Suppressor macrophage treated with lipopolysaccharide for 1 hour (primary cell): ENCODE data around the gene HDGFL2.
A peak's percentile ranks its signal among the peaks of the same experiment; 100 is the strongest.

Experiments
- DNase-seq, 3 donors: peaks; one replicate each; pipeline ENCODE4 v3.0.0-alpha.2; 2020 to 2022

HDGFL2 gene

DNA sequence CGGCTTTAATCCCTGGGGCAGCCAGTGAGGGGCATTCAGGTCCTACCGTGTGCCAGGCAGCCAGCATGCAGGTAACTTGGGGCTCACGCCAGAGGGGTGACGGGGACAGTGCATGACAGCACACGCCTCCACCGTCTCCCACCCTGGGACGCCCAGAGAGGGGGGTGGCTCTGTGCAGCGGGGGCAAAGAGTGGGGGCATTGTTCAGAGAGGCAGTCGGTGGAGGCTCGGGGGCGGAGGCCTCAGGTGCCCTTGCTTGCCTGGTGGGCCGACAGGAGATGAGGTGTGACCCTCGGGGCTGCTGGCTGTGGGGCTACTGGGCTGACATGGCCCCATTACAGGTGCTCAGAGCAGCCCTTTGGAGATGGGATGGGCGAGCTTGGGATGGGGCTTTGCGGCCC is 27.8 kb downstream of the HDGFL2 start:
- DNase-seq, result no peak

DNA sequence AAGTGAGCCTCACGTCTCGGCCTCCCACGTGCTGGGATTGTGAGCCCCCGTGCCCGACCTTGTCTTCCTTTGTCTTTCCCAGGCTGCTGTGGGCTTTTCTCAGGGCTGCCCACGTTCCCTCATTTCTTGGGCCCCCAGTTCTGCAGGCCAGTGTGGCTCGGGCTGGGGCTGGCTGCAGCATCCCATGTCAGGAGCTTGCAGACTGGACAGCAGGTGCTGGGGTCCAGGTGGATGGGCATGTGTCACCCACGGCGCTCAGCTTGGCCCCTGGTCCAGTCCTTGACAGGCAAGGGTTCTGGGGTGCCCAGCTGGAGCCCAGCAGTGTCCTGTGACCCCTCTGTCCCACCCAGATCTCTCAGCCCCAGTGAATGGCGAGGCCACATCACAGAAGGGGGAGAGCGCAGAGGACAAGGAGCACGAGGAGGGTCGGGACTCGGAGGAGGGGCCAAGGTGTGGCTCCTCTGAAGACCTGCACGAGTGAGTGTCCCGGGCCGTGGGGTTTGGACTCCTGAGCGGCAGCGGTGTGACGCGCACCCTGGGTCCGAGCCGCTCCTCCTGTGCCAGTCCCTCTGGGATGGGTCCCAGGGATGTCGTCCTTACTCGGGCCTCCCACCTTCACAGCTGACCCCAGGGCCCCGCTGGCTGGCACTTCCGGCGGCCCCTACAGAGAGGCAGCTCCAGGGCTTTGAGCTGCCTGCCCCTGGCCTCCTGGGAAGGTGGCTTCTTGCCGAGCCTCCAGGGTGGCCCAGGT is 28.9 kb downstream of the HDGFL2 start:
- DNase-seq, result no peak

DNA sequence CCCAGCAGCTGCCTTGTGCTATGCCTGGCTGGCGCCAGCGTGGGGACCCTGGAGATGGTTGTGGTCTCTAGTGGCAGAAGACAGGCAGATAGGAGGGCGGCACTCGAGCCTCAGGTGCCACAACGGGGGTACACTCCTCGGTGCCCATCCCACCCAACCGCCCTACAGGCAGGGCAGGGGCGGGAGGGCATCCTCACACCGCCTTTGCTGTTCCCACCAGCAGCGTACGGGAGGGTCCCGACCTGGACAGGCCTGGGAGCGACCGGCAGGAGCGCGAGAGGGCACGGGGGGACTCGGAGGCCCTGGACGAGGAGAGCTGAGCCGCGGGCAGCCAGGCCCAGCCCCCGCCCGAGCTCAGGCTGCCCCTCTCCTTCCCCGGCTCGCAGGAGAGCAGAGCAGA is 29.6 kb downstream of the HDGFL2 start:
- no peak for DNase-seq

DNA sequence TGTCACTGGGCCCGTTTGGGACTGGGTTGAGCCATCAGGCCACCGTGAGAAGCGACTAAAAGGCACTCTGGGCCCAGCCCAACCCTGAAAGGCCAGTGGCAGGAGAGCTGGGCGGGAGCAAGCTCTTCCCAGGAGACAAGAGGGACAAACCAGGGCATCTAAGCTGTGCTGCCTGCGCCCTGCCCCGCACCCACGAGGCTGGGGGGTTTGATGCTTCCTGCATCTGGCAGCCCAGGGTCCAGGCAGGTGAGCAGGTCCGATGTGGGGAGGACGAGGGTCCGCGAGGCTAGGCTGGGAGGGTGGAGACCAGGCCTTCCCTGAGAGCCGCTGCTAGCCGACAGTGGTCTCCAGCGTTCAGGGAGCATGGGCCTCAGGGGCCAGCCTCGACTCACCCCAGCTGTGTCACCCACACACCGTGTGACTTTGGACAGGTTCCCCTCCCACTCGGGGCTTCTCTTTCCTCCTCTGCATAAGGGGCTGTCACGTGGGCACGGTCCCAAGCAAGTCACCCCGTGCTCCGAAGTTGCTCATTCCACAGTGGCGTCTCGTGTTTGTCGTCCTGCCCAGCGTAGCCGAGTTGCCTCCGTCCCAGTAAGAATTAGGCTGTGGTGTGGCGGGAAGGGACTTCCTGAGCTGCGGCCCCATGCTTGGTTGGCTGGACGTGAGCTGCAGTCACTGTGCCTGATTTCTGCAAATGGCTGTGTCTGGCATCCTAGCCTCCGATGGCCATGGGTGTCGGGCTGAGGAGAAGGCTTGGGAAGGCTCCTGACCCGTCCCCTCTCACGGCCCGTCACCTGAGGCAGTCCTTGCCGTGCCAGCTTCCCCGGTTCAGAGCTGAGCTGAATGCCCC is 30.4 kb downstream of the HDGFL2 start:
- no peak for DNase-seq

DNA sequence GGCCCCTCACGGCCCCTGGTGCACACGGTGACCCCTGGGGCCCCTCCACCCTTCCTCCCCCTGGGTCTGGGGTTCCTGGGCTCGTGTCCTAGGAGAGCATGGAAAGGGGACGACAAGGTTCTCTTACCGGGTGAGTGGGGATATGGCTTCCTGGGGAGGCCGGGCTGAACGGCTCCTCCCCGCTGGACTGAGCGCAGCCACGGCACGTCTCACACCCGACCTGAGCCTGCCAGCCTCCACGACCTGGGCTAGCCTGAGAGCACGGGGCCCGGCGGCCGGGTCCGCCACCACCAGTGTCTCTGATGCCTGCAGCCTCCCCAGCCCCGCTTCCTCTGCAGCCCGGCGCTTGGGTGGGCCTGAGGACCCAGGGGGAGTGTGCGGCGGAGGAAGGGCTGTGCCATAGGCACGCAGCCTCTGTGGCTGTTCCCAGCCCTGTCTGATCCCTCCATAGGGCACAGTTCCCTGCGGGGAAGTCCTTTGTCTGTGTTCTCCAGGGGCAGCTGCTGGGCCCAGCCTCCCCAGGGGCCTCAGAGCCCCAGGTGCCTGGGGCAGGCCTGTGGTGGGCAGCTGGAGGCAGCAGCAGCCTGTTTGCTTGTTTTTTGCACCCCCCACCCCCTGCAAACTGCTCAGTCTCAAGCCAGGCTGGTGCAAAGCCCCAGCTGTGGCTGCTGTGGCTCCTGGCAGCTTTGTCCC is 31.2 kb downstream of the HDGFL2 start:
- DNase-seq, result no peak

DNA sequence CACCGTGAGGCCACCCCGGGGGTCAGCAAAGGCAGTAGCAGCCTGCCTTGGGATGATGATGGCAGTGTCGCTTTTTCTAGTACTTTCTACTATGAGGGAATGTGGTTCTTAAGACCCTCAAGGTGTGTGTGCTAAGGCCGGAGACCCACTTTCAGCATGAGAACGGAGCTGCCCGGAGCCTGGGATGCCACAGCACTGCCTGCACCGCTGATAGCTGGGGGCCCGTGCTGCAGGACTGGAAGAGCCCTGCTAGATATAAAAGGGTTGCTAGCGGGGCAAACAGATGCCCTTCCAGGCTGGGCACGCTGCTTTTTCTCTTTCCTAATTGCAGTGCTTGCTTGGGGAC is 31.7 kb downstream of the HDGFL2 start:
- DNase-seq, result no peak

DNA sequence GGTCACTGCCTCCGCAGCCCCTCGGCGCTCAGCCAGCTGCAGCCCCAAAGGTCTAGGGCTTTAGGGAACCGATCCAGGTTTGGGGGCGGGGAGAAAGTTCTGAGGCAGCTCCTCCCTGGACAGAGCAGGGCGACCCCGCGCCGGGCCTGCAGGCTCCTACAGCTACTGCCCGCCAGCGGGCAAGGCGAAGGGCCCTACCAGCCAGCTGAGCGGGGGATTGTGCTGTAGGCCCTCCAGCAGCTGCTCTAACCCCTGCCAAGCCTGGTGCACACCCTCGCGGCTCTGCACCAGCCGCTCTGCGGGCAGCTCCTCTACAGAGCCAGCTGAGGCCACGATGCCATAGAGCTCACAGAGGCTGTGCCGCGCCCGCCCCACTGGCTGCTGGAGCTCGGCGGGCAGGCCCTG is 32.2 kb downstream of the HDGFL2 start:
- no peak for DNase-seq

DNA sequence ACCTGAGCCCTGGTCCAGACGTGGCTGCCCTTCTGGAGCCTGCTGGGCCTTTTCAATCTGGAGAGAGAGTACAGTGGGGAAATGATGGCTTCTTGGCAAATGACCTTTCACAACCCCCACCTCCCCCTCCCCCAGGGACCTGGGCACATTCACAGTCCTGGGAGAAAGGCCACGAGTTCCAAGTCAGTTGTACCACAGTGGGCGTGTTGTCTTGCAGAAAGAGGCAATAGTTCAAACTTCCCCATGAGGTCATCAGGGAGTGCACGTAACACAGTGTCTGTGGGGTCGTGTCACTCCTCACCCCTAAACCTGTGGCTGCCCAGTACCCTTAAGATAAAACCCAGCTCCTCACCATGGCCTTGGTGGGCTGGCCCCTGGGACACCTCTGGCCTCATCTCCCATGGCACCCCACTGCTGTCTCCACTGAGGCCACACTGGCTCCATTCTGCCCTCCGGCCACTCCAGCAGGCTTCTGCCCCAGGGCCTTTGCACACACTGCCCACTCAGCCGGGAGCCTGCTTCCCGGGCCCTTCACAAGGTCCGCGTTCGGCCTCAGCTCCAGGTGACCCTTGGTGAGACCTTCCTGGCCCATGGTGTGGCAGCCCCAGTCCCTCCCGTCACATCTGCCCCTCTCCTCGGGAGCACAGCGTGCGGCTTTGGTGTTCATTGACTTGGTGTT is 32.9 kb downstream of the HDGFL2 start:
- peak; percentile 87 to 91 (median 89) for DNase-seq

DNA sequence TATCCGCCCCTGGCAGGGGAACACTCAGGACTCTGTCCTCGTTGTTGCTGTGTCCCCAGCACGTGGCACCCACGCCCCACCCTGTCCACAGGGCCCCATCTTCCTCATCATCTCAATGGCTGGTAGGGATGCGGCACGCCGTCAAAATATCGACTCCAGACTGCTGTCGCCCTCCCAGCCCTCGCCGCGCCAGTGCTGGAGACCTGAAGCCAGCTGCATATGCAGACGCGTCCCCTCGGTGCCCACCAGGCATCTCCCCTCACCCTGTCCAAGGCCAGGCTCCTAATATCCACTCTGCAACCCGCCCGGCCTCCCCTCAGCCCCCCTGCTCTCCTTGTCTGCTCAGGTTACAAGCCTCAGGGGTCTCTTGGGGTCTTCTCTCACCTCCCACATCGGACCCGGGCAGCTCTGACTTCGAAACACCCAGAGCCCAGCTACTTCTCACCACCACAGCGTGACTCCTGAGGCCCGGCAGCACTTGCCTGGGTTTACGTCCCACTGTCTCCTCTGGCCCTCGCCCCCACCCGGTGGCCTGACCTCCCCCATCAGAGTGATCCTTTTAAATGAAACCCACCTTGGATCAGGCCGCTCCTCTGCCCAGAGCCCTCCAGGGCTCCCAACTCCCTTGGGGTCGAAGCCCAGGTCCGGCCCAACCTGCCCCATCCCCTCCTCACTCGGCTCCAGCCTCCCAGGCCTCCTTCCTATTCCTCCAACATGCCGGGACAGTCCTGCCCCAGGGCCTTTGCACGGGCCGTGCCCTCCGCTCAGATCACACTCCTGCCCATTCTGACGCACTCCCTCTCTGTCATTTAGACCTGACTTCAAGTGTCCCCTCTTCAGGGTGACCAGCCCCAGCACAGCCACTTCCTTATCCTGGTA is 33.7 kb downstream of the HDGFL2 start:
- no peak for DNase-seq

DNA sequence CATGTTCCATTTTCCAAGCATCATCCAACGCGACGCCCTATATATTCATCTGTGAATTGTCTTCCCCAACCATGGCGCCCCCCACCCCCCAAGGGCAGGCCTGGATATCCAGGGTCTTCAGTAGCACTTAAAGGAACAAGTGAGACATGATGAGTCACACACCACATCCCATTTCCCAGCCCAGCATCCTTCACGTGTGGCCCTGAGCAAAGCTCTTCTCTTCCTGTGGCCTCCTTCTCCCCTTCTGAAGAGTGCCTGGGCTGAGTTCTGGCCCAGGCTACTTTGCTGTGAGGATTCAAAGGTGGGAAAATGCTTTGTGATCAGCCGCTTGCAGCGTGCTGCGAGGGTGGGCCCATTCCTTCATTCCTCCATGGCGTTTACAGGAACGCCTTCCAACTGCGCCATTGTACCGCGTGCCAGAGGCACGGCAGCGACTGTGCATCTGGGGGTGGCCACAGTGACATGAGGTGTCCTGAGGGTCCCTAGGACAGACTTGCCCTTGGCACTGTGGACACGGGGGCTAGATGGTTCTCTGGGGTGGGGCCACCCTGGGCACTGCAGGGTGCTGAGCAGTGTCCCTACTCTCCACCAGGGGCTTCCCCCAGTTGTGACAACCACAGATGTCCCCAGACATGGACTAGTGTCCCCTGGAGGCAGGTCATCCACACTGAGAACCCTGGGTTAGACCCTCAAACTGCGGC is 34.5 kb downstream of the HDGFL2 start:
- peak; percentile 58 to 62 (median 61) for DNase-seq

DNA sequence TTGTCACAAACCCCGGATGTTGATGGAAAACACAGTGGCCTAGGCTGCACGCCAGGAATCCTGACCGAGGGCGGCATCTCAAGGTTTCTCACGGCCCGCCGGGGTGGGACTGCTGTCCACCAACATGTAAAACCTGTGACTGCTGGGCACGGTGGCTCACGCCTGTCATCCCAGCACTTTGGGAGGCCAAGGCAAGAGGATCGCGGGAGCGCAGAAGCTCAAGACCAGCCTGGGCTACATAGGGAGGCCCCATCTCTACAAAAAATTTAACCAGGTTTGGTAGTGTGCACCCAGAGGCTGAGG is 35.0 kb downstream of the HDGFL2 start:
- no peak for DNase-seq

DNA sequence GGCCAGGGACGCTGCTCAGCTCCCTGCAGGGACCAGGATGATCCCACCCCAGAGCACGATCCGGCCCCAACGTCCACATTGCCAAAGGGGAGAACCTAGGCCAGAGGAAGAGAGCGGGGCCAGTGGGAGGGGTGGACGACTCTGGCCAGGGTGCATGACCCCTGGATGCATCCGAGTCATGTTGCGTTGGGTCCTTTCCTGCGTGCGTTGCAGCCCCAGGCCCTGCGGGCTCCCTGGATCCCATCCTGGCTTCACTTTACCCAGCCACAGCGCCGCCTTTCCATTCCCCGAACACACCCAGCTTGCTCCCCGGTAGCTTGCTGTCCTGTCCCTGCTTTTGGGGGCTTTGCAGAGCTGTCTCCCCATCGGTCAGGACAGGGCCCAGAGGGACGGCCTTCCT is 35.7 kb downstream of the HDGFL2 start:
- no peak for DNase-seq

DNA sequence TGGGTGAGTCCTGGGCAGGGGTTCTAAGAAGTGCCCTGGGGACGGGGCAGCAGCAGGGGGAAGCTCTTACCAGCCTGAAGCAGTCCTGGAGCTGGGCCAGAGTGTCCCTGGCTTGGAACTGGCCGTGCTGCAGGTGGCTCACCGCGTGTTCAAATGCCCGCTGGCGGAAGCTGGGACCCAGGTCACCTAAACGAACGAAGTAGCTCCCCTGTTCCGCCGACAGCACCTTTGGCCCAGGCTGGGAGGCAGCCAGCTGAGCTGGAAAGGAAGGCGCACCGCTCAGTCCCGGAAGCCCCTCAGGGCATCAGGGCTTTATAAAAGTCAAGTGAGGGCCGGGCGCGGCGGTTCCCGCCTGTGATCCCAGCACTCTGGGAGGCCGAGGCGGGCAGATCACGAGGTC is 36.6 kb downstream of the HDGFL2 start:
- no peak for DNase-seq

DNA sequence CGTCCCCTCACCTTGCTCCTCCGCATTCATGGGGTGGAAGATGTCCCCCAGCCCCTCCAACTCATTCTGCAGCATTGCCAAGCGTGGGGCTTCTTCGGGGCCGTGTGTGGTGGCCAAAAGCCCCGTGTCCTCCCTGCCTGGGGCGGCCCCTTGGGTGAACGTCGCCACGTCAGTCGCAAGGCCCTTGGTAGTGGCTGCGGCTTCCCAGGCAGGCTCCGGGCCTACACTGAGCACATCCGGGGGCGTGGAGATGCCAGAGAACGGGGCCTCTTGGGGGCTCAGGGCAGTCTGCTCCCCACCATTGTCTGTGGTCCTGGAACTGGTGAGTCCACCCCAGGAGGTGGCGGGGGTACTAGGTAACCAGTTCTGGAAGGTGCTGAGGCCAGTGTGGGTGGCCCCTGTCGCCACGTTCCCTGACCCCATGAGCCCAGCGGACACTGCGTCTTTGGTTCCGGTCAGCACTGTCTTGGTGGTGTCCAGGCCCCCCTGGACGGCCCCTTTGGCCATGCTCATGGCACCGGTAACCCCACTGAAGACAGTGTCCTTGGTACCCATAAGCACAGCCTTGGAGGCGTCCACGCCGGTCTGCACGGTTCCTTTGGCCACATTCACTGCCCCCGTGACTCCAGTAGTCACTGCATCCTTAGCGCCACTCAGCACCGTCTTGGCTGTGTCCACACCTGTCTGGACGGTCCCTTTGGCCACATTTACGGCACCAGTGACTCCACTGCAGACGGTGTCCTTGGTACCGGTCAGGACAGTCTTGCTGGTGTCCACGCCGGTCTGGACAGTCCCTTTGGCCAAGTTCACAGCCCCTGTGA is 38.5 kb downstream of the HDGFL2 start:
- DNase-seq, result no peak

DNA sequence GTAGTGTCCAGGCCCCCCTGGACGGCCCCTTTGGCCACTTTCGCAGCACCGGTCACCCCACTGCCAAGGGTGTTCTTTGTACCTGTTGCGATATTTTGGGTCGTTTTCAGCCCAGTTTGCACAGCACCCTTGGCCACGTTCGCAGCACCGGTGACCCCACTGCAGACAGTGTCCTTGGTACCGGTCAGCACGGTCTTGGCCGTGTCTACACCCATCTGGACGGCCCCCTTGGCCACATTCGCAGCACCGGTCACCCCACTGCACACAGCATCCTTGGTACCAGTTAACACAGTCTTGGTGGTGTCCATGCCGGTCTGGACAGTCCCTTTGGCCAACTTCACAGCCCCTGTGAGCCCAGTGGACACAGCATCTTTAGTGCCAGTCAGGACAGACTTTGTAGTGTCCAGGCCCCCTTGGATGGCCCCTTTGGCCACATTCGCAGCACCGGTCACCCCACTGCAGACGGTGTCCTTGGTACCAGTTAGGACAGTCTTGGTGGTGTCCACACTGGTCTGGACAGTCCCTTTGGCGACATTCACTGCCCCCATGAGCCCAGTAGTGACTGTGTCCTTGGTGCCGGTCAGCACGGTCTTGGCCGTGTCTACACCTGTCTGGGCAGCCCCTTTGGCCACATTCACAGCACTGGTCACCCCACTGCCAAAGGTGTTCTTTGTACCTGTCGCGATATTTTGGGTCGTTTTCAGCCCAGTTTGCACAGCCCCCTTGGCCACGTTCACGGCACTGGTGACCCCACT is 39.4 kb downstream of the HDGFL2 start:
- no peak for DNase-seq

DNA sequence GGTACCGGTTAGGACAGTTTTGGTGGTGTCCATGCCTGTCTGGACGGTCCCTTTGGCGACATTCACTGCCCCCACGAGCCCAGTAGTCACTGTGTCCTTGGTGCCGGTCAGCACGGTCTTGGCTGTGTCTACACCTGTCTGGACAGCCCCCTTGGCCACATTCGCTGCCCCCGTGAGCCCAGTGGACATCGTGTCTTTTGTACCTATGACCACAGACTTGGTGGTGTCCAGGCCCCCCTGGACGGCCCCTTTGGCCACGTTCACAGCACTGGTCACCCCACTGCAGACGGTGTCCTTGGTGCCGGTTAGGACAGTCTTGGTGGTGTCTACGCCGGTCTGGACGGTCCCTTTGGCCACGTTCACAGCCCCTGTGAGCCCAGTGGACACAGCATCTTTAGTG is 40.0 kb downstream of the HDGFL2 start:
- no peak for DNase-seq

DNA sequence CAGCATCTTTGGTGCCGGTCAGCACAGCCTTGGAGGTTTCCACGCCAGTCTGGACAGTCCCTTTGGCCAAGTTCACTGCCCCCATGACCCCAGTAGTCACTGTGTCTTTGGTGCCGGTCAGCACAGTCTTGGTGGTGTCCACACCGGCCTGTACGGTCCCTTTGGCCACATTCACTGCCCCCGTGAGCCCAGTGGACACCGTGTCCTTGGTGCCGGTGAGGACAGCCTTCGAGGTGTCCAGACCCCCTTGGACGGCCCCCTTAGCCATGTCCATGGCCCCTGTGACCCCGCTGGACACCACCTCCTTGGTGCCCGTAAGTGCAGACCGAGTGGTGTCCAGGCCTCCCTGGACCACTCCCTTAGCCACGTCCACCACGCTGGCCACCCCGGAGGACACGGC is 41.2 kb downstream of the HDGFL2 start:
- no peak for DNase-seq

DNA sequence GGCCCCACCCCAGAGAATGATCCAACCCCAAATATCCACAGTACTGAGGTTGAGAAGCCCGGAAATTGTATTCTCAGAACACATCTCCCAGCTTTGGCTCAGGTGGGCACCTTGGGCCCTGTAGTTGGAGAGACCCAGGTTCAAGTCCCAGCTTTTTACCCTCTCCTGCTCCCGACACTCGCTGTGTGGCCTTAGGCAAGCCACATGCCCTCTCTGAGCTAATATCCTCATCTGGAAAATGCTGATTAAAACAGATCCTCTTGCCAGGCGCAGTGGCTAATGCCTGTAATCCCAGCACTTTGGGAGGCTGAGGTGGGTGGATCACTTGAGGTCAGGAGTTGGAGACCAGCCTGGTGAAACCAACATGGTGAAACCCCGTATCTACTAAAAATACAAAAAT is 43.6 kb downstream of the HDGFL2 start:
- DNase-seq, result no peak

DNA sequence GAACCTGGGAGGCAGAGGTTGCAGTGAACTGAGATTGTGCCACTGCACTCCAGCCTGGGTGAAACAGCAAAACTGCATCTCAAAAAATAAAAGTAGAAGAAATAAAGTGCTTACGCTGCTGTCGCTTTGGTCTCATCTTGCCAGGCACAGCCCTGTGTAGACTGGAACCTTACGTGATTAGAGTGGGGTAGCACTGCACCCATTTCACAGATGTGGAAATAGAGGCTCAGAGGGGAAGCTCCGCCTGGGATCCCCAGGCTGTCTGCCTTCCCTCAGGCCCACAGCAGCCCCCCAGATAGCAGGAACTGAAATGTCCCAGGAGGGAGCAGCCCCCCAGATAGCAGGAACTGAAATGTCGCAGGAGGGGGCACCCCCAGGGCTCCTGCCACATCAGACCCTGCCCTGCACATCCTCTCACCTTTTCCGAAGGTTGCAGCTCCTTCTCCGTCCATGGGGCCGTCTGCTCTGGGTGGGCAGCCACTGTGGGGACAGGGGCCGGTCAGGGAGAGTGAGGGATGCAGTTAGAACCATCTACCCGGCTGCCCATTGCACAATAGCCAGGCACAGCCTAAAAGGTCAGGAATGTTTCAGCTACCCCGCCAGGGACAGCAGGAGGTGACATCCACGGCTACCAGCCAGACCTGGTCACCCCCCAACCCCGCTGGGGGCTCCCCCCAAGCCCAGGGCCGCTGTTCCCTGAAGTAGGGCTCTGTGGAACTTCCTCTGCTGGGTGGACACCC is 44.3 kb downstream of the HDGFL2 start:
- DNase-seq, result no peak

DNA sequence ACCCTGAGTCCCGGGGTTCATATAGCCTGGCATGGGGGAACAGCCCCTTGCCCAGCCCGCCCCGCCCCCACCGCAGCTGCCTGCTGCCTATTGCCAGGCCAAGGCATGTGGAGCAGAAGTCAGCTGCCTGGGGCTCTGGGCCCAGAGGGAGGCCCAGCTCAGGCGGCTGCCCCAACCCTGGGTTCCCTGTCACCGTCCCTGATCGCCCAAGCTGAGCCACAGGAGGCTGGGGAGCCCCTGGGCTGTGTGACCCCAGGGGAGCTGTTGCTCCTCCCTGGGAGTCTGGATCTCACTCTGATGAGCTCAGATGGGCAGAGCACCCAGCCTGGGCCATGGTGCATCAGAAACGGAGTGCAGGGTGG is 44.8 kb downstream of the HDGFL2 start:
- no peak for DNase-seq
